Neural crest cell (in vitro differentiated cells): ENCODE measurements around the gene THBS3. TPM values are rescaled to one million over a fixed set of nuclear protein-coding genes. Genes with fewer than 3 reads are reported as not detected.
"Not testable (repeated sequence)": the region's sequence is repeated elsewhere in the genome, so short reads cannot be mapped to it uniquely, and the experiment has no call there.

Experiments used
- DNase-seq: peaks from one replicate; pipeline ENCODE4 v3.0.0; 2021; ENCODE audit warnings: low read depth, mixed read lengths, low spot score
- H3K27ac Mint-ChIP-seq: one replicate; pipeline ENCODE4 v1.8.0; 2021; ENCODE audit warnings: mild to moderate bottlenecking, mixed read lengths; ENCODE audit not compliant: unreplicated experiment
- H3K27me3 Mint-ChIP-seq: 2 replicates; pipeline ENCODE4 v1.8.0; 2021; ENCODE audit warnings: low read depth, mild to moderate bottlenecking, mixed read lengths
- H3K36me3 Mint-ChIP-seq: 2 replicates; pipeline ENCODE4 v1.8.0; 2021; ENCODE audit warnings: low read depth, mild to moderate bottlenecking, mixed read lengths
- H3K4me1 Mint-ChIP-seq: 2 replicates; pipeline ENCODE4 v1.8.0; 2021; ENCODE audit warnings: mixed read lengths
- H3K4me3 Mint-ChIP-seq: one replicate; pipeline ENCODE4 v1.8.0; 2021; ENCODE audit warnings: mild to moderate bottlenecking, mixed read lengths
- H3K9me3 Mint-ChIP-seq: 2 replicates; pipeline ENCODE4 v1.8.0; 2021; ENCODE audit warnings: mixed read lengths
- total RNA-seq: library from RNA; stranded (reverse); gene quantifications from 2 replicates; pipeline ENCODE4 v1.2.1, GENCODE V29; 2021
- TF ChIP-seq, protein P1 (sequence below): fragments of 200-600 bp; sonication (generic); conservative IDR thresholded peaks from 2 replicates; pipeline ENCODE4 v1.5.0; 2021; ENCODE audit warnings: antibody characterized with exemption, mild to moderate bottlenecking

Gene THBS3
- total RNA-seq, 1 donor from 2014 or later: 21.4 TPM

- DNase-seq: peak; percentile 87
- no peak overlapping the region for H3K27ac Mint-ChIP-seq
- peaks cover 21% of the 10 kb centered on the region for H3K4me1 Mint-ChIP-seq
- H3K9me3 Mint-ChIP-seq: peaks cover 4% of the 10 kb centered on the region
- peak overlapping the region; percentile 79 for H3K4me3 Mint-ChIP-seq
- H3K27me3 Mint-ChIP-seq: no peaks in the 10 kb centered on the region
- H3K36me3 Mint-ChIP-seq: peaks cover 4% of the 10 kb centered on the region
- TF ChIP-seq, protein P1, sequence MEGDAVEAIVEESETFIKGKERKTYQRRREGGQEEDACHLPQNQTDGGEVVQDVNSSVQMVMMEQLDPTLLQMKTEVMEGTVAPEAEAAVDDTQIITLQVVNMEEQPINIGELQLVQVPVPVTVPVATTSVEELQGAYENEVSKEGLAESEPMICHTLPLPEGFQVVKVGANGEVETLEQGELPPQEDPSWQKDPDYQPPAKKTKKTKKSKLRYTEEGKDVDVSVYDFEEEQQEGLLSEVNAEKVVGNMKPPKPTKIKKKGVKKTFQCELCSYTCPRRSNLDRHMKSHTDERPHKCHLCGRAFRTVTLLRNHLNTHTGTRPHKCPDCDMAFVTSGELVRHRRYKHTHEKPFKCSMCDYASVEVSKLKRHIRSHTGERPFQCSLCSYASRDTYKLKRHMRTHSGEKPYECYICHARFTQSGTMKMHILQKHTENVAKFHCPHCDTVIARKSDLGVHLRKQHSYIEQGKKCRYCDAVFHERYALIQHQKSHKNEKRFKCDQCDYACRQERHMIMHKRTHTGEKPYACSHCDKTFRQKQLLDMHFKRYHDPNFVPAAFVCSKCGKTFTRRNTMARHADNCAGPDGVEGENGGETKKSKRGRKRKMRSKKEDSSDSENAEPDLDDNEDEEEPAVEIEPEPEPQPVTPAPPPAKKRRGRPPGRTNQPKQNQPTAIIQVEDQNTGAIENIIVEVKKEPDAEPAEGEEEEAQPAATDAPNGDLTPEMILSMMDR: peak; percentile 89
Observed at GRCh38 chr1:155167166-155168104, 40.3 kb downstream of the THBS3 start.

- H3K9me3 Mint-ChIP-seq: peaks cover 4% of the 10 kb centered on the region
- no peak overlapping the region for H3K4me3 Mint-ChIP-seq
- no peaks in the 10 kb centered on the region for H3K27me3 Mint-ChIP-seq
- peaks cover 14% of the 10 kb centered on the region for H3K4me1 Mint-ChIP-seq
- TF ChIP-seq, protein P1: no peak
- no peak overlapping the region for H3K27ac Mint-ChIP-seq
- no peak for DNase-seq
- peaks cover 4% of the 10 kb centered on the region for H3K36me3 Mint-ChIP-seq
Observed at GRCh38 chr1:155166471-155167165, 41.1 kb downstream of the THBS3 start.

DNA sequence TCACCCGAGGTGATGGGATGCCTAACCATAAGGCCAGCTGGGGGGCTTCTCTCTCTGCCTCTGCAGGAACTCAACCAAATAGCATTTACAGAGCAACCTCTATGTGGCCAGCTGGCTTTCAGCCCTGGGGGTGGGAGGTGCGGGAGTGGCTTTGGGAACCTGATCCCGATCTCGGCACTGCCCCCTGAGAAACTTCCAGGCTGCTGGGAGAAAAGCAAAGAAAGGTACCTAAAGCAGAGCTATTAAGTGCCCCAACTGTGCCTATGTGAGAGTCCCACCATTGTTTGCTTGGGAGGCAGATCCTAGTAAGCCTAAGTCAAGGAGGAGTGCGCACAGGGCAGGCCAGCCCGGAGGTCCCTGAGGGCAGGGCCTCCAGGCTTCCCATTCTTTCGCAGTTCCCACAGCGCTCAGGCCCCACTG lies 41.6 kb downstream of the THBS3 start:
- DNase-seq: no peak
- Mint-ChIP-seq H3K27me3 (no peaks in the 10 kb centered on the region), H3K4me3 (no peak overlapping the region), H3K27ac (no peak overlapping the region), H3K9me3 (peaks cover 4% of the 10 kb centered on the region), H3K4me1 (peaks cover 14% of the 10 kb centered on the region), H3K36me3 (peaks cover 4% of the 10 kb centered on the region)
- TF ChIP-seq, protein P1: no peak

DNA sequence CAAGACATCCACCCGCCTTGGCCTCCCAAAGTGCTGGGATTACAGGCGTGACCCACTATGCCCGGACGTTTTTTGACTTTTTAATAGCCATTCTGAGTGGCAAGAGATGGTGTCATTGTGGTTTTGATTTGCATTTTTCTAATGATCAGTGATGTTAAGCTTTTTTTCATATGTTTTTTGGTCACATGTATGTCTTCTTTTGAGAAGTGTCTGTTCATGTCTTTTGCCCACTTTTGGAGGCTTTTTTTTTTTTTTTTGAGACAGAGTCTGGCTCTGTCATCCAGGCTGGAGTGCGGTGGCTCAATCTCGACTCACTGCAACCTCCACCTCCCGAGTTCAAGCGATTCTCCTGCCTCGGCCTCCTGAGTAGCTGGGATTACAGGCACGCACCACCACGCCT lies 43.1 kb downstream of the THBS3 start:
- H3K27ac Mint-ChIP-seq, H3K4me3 Mint-ChIP-seq, H3K27me3 Mint-ChIP-seq, DNase-seq, H3K9me3 Mint-ChIP-seq, H3K36me3 Mint-ChIP-seq: not testable (repeated sequence)
- peaks cover 14% of the 10 kb centered on the region for H3K4me1 Mint-ChIP-seq

GRCh38 chr1:155163785-155164184 lies 43.9 kb downstream of the THBS3 start:
- not testable (repeated sequence) for H3K4me3 Mint-ChIP-seq, H3K36me3 Mint-ChIP-seq, DNase-seq, H3K27ac Mint-ChIP-seq, H3K9me3 Mint-ChIP-seq
- H3K27me3 Mint-ChIP-seq: peaks cover 12% of the 10 kb centered on the region
- H3K4me1 Mint-ChIP-seq: peaks cover 14% of the 10 kb centered on the region

DNA sequence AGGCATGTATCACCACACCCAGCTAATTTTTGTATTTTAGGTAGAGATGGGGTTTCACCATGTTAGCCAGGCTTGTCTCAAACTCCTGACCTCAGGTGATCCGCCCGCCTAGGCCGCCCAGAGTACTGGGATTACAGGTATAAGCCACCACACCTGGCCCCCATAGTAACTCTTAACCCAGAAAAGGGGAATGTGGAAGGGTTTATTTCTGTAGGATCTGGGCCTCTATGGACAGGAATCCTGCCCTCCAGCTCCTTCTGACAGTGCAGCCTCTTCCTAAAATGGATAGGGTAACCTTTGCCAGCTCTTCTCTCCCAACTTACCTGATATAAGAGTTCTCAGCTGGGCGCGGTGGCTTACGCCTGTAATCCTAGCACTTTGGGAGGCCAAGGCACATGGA lies 45.1 kb downstream of the THBS3 start:
- DNase-seq, H3K9me3 Mint-ChIP-seq, H3K4me3 Mint-ChIP-seq, H3K4me1 Mint-ChIP-seq, H3K36me3 Mint-ChIP-seq, H3K27ac Mint-ChIP-seq: not testable (repeated sequence)
- peaks cover 12% of the 10 kb centered on the region for H3K27me3 Mint-ChIP-seq

DNA sequence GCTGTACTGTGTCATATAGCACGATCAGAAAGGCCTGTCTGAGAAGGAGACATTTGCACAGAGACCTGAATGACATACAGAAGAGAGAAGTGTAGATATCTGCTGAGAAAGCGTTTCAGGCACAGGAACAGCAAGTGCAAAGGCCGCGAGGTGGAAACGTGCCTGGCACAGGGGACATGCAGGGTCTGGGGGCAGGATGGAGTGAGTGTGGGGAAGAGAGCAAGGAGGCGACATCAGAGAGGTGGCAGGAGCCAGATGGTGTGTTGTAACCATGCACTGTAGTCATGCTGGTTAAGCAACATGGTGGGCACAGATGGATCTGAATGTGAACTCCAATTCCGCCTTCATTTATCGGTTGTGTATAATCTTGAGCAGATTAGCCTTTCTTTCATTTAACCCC lies 47.6 kb downstream of the THBS3 start:
- TF ChIP-seq, protein P1: no peak
- no peak for DNase-seq
- Mint-ChIP-seq H3K27me3 (peaks cover 24% of the 10 kb centered on the region), H3K27ac (no peak overlapping the region), H3K9me3 (peaks cover 7% of the 10 kb centered on the region), H3K36me3 (no peaks in the 10 kb centered on the region), H3K4me1 (no peaks in the 10 kb centered on the region), H3K4me3 (no peak overlapping the region)
